Stomach (tissue), 4 donors: ENCODE results near the gene OR2M5.

Experiments
- CTCF ChIP-seq, 7 experiments: fragments of 450-650 bp in 4 of 7; fragments of 200-600 bp in 3 of 7; sonication (generic) in 3 of 7; IDR thresholded peaks; one replicate each; pipeline ENCODE4 v1.5.1; 2016 to 2019; ENCODE audit warnings: antibody characterized with exemption in 7 of 7, control low read depth in 2 of 7, mild to moderate bottlenecking in 1 of 7
- POLR2A ChIP-seq, 4 donors: fragments of 450-650 bp; IDR thresholded peaks; one replicate each; pipeline ENCODE4 v1.6.1; 2016; ENCODE audit warnings: antibody characterized with exemption in 4 of 4, control low read depth in 2 of 4, mild to moderate bottlenecking in 1 of 4, moderate library complexity in 1 of 4
- POLR2AphosphoS5 ChIP-seq, 3 donors: sonication (generic); formaldehyde crosslinking; IDR thresholded peaks; one replicate each; pipeline ENCODE4 v1.6.1; 2016; ENCODE audit warnings: antibody characterized with exemption in 3 of 3

GRCh38 chr1:248194117-248194516 is 49.2 kb downstream of the OR2M5 start:
- no peak for TF ChIP-seq POLR2AphosphoS5 (IDR thresholded peaks at IDR 0.05)
- no peak for TF ChIP-seq POLR2A (IDR thresholded peaks at IDR 0.05)
- no peak for TF ChIP-seq CTCF (IDR thresholded peaks at IDR 0.05)
